HepG2 (cell line): Measurements from ENCODE around the gene ZBTB45. TPM values are rescaled to one million over a fixed set of nuclear protein-coding genes. Genes with fewer than 3 reads are reported as not detected.

Experiments
- DMAP1 ChIP-seq: IDR thresholded peaks from 2 replicates; pipeline ENCODE4 v1.6.1; 2016
- ELF1 ChIP-seq: sonication (generic); formaldehyde crosslinking; IDR thresholded peaks from 2 replicates; pipeline ENCODE4 v1.4.0; 2020; ENCODE audit warnings: missing genetic modification reagents
- JUNB ChIP-seq: sonication (generic); formaldehyde crosslinking; IDR thresholded peaks from 2 replicates; pipeline ENCODE4 v1.8.0; 2022; ENCODE audit warnings: missing genetic modification reagents, mild to moderate bottlenecking, borderline replicate concordance
- MED13 ChIP-seq: sonication (generic); formaldehyde crosslinking; IDR thresholded peaks from 2 replicates; pipeline ENCODE4 v1.5.0; 2020; ENCODE audit warnings: missing genetic modification reagents
- NCOA1 ChIP-seq: sonication (generic); formaldehyde crosslinking; IDR thresholded peaks from 2 replicates; pipeline ENCODE4 v1.9.0; 2021; ENCODE audit warnings: missing genetic modification reagents
- ZBTB20 ChIP-seq: sonication (generic); formaldehyde crosslinking; IDR thresholded peaks from 2 replicates; pipeline ENCODE4 v1.8.1; 2023; ENCODE audit warnings: missing genetic modification reagents, low read depth, mild to moderate bottlenecking, borderline replicate concordance
- ZIK1 ChIP-seq: sonication (generic); formaldehyde crosslinking; IDR thresholded peaks from 2 replicates; pipeline ENCODE4 v1.5.0; 2020; ENCODE audit warnings: mild to moderate bottlenecking, low read depth, missing genetic modification reagents, borderline replicate concordance
- ZNF431 ChIP-seq: sonication (generic); formaldehyde crosslinking; IDR thresholded peaks from 2 replicates; pipeline ENCODE4 v1.9.0; 2022; ENCODE audit warnings: missing genetic modification reagents, low read depth, mild to moderate bottlenecking, borderline replicate concordance
- ZNF446 ChIP-seq: sonication (generic); formaldehyde crosslinking; IDR thresholded peaks from 2 replicates; pipeline ENCODE4 v1.5.0; 2020; ENCODE audit warnings: mild to moderate bottlenecking, missing genetic modification reagents
- ZNF766 ChIP-seq: sonication (generic); formaldehyde crosslinking; IDR thresholded peaks from 2 replicates; pipeline ENCODE4 v1.5.0; 2020; ENCODE audit warnings: missing genetic modification reagents, borderline replicate concordance
- polyA plus RNA-seq, 8 experiments: library from polyadenylated mRNA; depleted of rRNA in 3 of 8; stranded (reverse) in 7 of 8; unstranded in 1 of 8; fragments of >200 nt; fragmentation: Illumina TruSeq in 4 of 8; extraction: Trizol in 4 of 8; gene quantifications; 2 replicates each; pipeline versions ENCODE4 v1.2.1 to v1.2.3, GENCODE V29; 2011 to 2016; ENCODE audit warnings: low read depth in 4 of 8, missing spikeins in 1 of 8, mixed read lengths in 1 of 8; ENCODE audit not compliant: insufficient read depth in 1 of 8
- total RNA-seq, 5 experiments: library from RNA; depleted of rRNA; stranded (reverse); fragments of >200 nt; fragmentation: Illumina TruSeq; extraction: Trizol; gene quantifications; 2 replicates each; pipeline ENCODE4 v1.2.3, GENCODE V29; 2016; ENCODE audit warnings: low read depth in 1 of 5
- TF ChIP-seq, protein P1 (sequence below): sonication (generic); formaldehyde crosslinking; IDR thresholded peaks from 2 replicates; pipeline ENCODE4 v1.4.0; 2020; ENCODE audit warnings: missing genetic modification reagents
- TF ChIP-seq, protein P2 (sequence below): sonication (generic); formaldehyde crosslinking; IDR thresholded peaks from 2 replicates; pipeline ENCODE4 v1.9.0; 2021; ENCODE audit warnings: mild to moderate bottlenecking, missing genetic modification reagents
- TF ChIP-seq, protein P3 (sequence below): IDR thresholded peaks from 2 replicates; pipeline ENCODE4 v1.6.1; 2012; ENCODE audit warnings: low read depth, low read length, improper control_type of control experiment
- TF ChIP-seq, protein P4 (sequence below): IDR thresholded peaks from 2 replicates; pipeline ENCODE4 v1.6.1; 2016; ENCODE audit warnings: low read depth, borderline replicate concordance

The ZBTB45 gene
- total and polyA plus RNA-seq, 2 of the 13 experiments (the other 11 are each of a cell fraction or from before 2014, with no cell fraction given), result 3.0 to 3.7 TPM

DNA sequence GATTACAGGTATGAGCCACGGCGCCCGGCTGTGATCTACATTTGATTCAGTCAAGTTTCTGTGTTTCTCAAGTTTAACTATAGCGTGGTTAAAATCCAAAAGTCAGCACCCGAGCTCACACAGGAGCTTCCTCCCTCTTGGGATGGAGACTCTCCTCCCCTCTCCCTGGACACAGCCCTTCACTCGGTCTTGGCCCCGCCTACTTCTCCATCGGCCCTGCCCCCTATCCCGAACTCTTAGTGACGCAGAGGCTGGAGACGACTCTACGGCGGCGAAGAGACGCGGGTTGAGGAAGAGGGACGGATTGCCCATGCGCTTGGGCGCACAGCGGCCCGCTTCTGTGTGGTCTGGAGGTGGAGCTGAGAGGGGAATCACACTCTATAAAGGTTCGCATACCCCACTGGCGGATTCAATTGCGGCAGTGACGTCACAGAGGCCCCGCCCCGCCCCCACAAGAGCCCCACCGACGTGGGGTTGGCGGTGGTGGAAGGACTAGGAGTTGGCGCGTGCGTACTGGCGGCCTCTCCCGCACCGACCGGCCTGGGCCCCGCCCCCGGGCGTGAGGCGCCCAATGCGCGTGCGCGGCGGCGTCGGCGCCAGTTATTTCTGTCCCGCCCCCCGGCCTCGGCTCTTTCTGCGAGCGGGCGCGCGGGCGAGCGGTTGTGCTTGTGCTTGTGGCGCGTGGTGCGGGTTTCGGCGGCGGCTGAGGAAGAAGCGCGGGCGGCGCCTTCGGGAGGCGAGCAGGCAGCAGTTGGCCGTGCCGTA, 24.4 kb upstream of the ZBTB45 start, which contains the start of gene TRIM28 (continued):
- TF ChIP-seq ZNF446 (CRISPR knock-in tag), result peak; percentile 92
- peak; percentile 34; the same call in 1 of the 2 replicates for TF ChIP-seq ZNF431 (CRISPR knock-in tag)
- peak; percentile 56; the same call in 1 of the 2 replicates for TF ChIP-seq DMAP1 (CRISPR knock-in tag)
- TF ChIP-seq, protein P1, sequence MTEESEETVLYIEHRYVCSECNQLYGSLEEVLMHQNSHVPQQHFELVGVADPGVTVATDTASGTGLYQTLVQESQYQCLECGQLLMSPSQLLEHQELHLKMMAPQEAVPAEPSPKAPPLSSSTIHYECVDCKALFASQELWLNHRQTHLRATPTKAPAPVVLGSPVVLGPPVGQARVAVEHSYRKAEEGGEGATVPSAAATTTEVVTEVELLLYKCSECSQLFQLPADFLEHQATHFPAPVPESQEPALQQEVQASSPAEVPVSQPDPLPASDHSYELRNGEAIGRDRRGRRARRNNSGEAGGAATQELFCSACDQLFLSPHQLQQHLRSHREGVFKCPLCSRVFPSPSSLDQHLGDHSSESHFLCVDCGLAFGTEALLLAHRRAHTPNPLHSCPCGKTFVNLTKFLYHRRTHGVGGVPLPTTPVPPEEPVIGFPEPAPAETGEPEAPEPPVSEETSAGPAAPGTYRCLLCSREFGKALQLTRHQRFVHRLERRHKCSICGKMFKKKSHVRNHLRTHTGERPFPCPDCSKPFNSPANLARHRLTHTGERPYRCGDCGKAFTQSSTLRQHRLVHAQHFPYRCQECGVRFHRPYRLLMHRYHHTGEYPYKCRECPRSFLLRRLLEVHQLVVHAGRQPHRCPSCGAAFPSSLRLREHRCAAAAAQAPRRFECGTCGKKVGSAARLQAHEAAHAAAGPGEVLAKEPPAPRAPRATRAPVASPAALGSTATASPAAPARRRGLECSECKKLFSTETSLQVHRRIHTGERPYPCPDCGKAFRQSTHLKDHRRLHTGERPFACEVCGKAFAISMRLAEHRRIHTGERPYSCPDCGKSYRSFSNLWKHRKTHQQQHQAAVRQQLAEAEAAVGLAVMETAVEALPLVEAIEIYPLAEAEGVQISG, result peak; percentile 65
- TF ChIP-seq, protein P2, sequence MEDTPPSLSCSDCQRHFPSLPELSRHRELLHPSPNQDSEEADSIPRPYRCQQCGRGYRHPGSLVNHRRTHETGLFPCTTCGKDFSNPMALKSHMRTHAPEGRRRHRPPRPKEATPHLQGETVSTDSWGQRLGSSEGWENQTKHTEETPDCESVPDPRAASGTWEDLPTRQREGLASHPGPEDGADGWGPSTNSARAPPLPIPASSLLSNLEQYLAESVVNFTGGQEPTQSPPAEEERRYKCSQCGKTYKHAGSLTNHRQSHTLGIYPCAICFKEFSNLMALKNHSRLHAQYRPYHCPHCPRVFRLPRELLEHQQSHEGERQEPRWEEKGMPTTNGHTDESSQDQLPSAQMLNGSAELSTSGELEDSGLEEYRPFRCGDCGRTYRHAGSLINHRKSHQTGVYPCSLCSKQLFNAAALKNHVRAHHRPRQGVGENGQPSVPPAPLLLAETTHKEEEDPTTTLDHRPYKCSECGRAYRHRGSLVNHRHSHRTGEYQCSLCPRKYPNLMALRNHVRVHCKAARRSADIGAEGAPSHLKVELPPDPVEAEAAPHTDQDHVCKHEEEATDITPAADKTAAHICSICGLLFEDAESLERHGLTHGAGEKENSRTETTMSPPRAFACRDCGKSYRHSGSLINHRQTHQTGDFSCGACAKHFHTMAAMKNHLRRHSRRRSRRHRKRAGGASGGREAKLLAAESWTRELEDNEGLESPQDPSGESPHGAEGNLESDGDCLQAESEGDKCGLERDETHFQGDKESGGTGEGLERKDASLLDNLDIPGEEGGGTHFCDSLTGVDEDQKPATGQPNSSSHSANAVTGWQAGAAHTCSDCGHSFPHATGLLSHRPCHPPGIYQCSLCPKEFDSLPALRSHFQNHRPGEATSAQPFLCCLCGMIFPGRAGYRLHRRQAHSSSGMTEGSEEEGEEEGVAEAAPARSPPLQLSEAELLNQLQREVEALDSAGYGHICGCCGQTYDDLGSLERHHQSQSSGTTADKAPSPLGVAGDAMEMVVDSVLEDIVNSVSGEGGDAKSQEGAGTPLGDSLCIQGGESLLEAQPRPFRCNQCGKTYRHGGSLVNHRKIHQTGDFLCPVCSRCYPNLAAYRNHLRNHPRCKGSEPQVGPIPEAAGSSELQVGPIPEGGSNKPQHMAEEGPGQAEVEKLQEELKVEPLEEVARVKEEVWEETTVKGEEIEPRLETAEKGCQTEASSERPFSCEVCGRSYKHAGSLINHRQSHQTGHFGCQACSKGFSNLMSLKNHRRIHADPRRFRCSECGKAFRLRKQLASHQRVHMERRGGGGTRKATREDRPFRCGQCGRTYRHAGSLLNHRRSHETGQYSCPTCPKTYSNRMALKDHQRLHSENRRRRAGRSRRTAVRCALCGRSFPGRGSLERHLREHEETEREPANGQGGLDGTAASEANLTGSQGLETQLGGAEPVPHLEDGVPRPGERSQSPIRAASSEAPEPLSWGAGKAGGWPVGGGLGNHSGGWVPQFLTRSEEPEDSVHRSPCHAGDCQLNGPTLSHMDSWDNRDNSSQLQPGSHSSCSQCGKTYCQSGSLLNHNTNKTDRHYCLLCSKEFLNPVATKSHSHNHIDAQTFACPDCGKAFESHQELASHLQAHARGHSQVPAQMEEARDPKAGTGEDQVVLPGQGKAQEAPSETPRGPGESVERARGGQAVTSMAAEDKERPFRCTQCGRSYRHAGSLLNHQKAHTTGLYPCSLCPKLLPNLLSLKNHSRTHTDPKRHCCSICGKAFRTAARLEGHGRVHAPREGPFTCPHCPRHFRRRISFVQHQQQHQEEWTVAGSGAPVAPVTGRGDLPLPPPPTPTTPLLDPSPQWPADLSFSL, result no peak
- 0 out of 2 replicates have a peak, but pooled peaks have one; percentile 19 for TF ChIP-seq NCOA1 (CRISPR knock-in tag)
- TF ChIP-seq, protein P3, sequence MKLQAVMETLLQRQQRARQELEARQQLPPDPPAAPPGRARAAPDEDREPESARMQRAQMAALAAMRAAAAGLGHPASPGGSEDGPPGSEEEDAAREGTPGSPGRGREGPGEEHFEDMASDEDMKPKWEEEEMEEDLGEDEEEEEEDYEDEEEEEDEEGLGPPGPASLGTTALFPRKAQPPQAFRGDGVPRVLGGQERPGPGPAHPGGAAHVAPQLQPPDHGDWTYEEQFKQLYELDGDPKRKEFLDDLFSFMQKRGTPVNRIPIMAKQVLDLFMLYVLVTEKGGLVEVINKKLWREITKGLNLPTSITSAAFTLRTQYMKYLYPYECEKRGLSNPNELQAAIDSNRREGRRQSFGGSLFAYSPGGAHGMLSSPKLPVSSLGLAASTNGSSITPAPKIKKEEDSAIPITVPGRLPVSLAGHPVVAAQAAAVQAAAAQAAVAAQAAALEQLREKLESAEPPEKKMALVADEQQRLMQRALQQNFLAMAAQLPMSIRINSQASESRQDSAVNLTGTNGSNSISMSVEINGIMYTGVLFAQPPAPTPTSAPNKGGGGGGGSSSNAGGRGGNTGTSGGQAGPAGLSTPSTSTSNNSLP, result peak; percentile 19; the same call in 1 of the 2 replicates
- peak; percentile 36; the same call in 1 of the 2 replicates for TF ChIP-seq ELF1 (CRISPR knock-in tag)
- TF ChIP-seq JUNB, result no peak
- peak; percentile 94 for TF ChIP-seq ZNF766 (CRISPR knock-in tag)
- 0 out of 2 replicates have a peak, but pooled peaks have one; percentile 23 for TF ChIP-seq ZBTB20 (CRISPR knock-in tag)
- TF ChIP-seq MED13 (CRISPR knock-in tag), result 0 out of 2 replicates have a peak, but pooled peaks have one; percentile 54
- TF ChIP-seq, protein P4, sequence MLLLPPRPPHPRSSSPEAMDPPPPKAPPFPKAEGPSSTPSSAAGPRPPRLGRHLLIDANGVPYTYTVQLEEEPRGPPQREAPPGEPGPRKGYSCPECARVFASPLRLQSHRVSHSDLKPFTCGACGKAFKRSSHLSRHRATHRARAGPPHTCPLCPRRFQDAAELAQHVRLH, result peak; percentile 72; the same call in 1 of the 2 replicates
- peak; percentile 21; the same call in 1 of the 2 replicates for TF ChIP-seq ZIK1
